Osteoblast (primary cell): ENCODE data around the gene RDH11. TPM values are rescaled to one million over a fixed set of nuclear protein-coding genes. Genes with fewer than 3 reads are reported as not detected.
"Not testable (repeated sequence)": the region's sequence is repeated elsewhere in the genome, so short reads cannot be mapped to it uniquely, and the experiment has no call there.

Experiments used
- DNase-seq: peaks from one replicate; pipeline ENCODE4 v3.0.0; 2011; ENCODE audit warnings: low spot score, mixed read lengths; ENCODE audit not compliant: insufficient read length; ENCODE audit errors: missing footprints
- H2AFZ ChIP-seq: 2 replicates; pipeline ENCODE4 v1.6.0; 2011; ENCODE audit warnings: mild to moderate bottlenecking, low read length
- H3K27ac ChIP-seq: 2 replicates; pipeline ENCODE4 v1.5.1; 2011; ENCODE audit warnings: mild to moderate bottlenecking, low read depth, low read length, moderate library complexity
- H3K27me3 ChIP-seq: 2 replicates; pipeline ENCODE4 v1.6.0; 2012; ENCODE audit warnings: mild to moderate bottlenecking, control low read depth, inconsistent platforms, low read length, moderate library complexity; ENCODE audit not compliant: insufficient read depth
- H3K36me3 ChIP-seq: 2 replicates; pipeline ENCODE4 v1.5.1; 2011; ENCODE audit warnings: mild to moderate bottlenecking, low read length, control low read depth, moderate library complexity; ENCODE audit not compliant: insufficient read depth
- H3K4me1 ChIP-seq: 2 replicates; pipeline ENCODE4 v1.5.1; 2011; ENCODE audit warnings: mild to moderate bottlenecking, low read length, control low read depth, moderate library complexity; ENCODE audit not compliant: insufficient read depth
- H3K4me2 ChIP-seq: 2 replicates; pipeline ENCODE4 v1.6.0; 2011; ENCODE audit warnings: mild to moderate bottlenecking, low read length; ENCODE audit not compliant: insufficient read depth
- H3K4me3 ChIP-seq: fragments of 200-600 bp; sonication (generic); 3 replicates; pipeline ENCODE4 v1.5.1; 2012; ENCODE audit warnings: mild to moderate bottlenecking, low read length, inconsistent platforms; ENCODE audit not compliant: insufficient read depth
- H3K79me2 ChIP-seq: 2 replicates; pipeline ENCODE4 v1.6.0; 2012; ENCODE audit warnings: mild to moderate bottlenecking, low read length, control low read depth, inconsistent platforms; ENCODE audit not compliant: insufficient read depth
- H3K9me3 ChIP-seq: 2 replicates; pipeline ENCODE4 v1.5.1; 2011; ENCODE audit warnings: low read depth, low read length, control low read depth
- H4K20me1 ChIP-seq: 2 replicates; pipeline ENCODE4 v1.6.0; 2012; ENCODE audit warnings: mild to moderate bottlenecking, low read length, control low read depth; ENCODE audit not compliant: insufficient read depth
- total RNA-seq: library from RNA; depleted of rRNA; stranded (reverse); fragments of >200 nt; gene quantifications from 2 replicates; pipeline ENCODE4 v1.2.3, GENCODE V29; 2012
- TF ChIP-seq, protein P1 (sequence below): IDR thresholded peaks from 2 replicates; pipeline ENCODE4 v1.5.1; 2011; ENCODE audit warnings: mild to moderate bottlenecking, low read depth, low read length, moderate library complexity; ENCODE audit errors: extremely low read depth

RDH11 gene
- total RNA-seq, 1 donor = 143 TPM

DNA sequence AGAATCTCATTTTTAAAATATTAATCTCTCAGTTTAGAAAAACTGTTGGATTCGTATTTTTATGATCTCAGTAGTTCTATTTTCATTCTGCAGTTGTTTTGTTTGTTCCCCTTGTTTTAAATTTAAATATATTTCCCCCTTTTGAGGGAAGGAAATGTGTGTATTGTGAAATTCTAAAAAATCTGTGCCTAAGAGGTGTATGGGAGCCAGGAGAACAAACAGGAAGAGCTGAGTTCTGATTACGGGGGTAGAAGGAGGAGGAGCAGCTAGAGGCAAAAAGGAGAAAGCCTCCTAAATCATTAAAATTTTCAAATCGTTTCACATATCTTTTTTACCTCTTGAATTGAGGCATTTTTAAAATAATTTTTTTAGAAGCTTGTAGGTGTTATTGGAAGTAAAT is 8.4 kb upstream of the RDH11 start:
- Histone ChIP-seq H3K4me2 (no peak overlapping the region), H3K9me3 (no peaks in the 10 kb centered on the region), H3K79me2 (no peaks in the 10 kb centered on the region), H3K4me3 (no peak overlapping the region), H2AFZ (no peak overlapping the region), H3K27ac (no peak overlapping the region), H3K36me3 (no peaks in the 10 kb centered on the region), H3K27me3 (no peaks in the 10 kb centered on the region), H3K4me1 (peaks cover 5% of the 10 kb centered on the region), H4K20me1 (no peaks in the 10 kb centered on the region)
- no peak for DNase-seq
- TF ChIP-seq, protein P1, sequence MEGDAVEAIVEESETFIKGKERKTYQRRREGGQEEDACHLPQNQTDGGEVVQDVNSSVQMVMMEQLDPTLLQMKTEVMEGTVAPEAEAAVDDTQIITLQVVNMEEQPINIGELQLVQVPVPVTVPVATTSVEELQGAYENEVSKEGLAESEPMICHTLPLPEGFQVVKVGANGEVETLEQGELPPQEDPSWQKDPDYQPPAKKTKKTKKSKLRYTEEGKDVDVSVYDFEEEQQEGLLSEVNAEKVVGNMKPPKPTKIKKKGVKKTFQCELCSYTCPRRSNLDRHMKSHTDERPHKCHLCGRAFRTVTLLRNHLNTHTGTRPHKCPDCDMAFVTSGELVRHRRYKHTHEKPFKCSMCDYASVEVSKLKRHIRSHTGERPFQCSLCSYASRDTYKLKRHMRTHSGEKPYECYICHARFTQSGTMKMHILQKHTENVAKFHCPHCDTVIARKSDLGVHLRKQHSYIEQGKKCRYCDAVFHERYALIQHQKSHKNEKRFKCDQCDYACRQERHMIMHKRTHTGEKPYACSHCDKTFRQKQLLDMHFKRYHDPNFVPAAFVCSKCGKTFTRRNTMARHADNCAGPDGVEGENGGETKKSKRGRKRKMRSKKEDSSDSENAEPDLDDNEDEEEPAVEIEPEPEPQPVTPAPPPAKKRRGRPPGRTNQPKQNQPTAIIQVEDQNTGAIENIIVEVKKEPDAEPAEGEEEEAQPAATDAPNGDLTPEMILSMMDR = no peak

- not testable (repeated sequence) for H3K4me3 ChIP-seq, H3K27me3 ChIP-seq, H3K36me3 ChIP-seq, H2AFZ ChIP-seq, H3K9me3 ChIP-seq, H3K79me2 ChIP-seq, DNase-seq, H3K27ac ChIP-seq, H3K4me1 ChIP-seq, H4K20me1 ChIP-seq
- peak within 1 kb of the TSS; percentile 31 for H3K4me2 ChIP-seq
Observed at GRCh38 chr14:67701492-67701891, 5.9 kb upstream of the RDH11 start, which contains the start of gene RDH12. Gene RDH12, plus strand, starts transcription at chr14:67701886. Its CDS starts 20,757 bp downstream, at chr14:67722643.

GRCh38 chr14:67698179-67698578 is 2.6 kb upstream of the RDH11 start:
- TF ChIP-seq, protein P1 = no peak
- H3K4me1 ChIP-seq = peaks cover 15% of the 10 kb centered on the region
- no peaks in the 10 kb centered on the region for H3K36me3 ChIP-seq
- no peaks in the 10 kb centered on the region for H3K27me3 ChIP-seq
- H3K79me2 ChIP-seq = peaks cover 18% of the 10 kb centered on the region
- H4K20me1 ChIP-seq = peaks cover 4% of the 10 kb centered on the region
- no peak overlapping the region for H3K4me3 ChIP-seq
- H3K4me2 ChIP-seq = no peak overlapping the region
- H3K27ac ChIP-seq = no peak overlapping the region
- H2AFZ ChIP-seq = no peak overlapping the region
- H3K9me3 ChIP-seq = no peaks in the 10 kb centered on the region
- DNase-seq = no peak

GRCh38 chr14:67697006-67697405 is 1.4 kb upstream of the RDH11 start:
- peaks cover 4% of the 10 kb centered on the region for H4K20me1 ChIP-seq
- no peak overlapping the region for H3K4me2 ChIP-seq
- H3K4me3 ChIP-seq = no peak overlapping the region
- peaks cover 5% of the 10 kb centered on the region for H3K36me3 ChIP-seq
- H3K79me2 ChIP-seq = peaks cover 29% of the 10 kb centered on the region
- H3K9me3 ChIP-seq = no peaks in the 10 kb centered on the region
- peaks cover 21% of the 10 kb centered on the region for H3K4me1 ChIP-seq
- H3K27ac ChIP-seq = no peak overlapping the region
- H2AFZ ChIP-seq = peak overlapping the region; percentile 49
- DNase-seq = no peak
- TF ChIP-seq, protein P1 = no peak
- H3K27me3 ChIP-seq = no peaks in the 10 kb centered on the region
